ENCODE data around the gene TIPARP.
A peak's percentile ranks its signal among the peaks of the same experiment; 100 is the strongest.

Gene TIPARP

DNA sequence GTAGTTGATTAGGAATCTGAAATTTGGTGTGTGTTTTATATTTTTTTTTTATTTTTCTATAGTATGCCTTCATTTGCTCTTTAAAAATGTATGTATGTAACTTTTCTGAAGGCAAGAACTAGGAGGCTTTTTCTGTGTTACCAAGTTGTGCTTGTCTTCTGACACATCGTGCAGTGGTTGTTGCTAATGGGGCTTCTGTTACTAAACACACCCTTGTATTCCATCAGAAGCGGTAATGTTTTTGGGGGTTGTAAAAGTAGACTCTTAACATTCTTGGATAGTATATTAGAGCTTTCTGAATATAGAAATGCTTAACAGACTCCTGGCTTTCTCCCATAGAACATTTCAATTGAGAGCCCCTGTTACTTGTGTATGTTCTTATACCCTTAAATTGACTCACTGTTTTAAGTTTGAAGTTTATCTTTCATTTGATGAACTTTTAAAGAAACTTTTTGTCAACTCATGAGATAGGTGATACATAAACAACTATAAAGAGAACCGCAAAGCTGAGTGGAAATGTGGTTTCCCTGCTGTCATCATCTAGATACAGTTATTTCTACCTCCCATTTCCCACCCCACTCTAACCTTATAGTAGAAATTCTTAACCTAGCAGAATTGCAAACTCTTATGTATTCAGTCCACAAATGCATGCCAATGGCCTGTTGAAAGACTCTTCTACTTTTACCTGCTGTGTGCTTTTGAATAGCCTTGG, 2.5 kb downstream of the TIPARP start:
- no peak for DNase-seq

DNA sequence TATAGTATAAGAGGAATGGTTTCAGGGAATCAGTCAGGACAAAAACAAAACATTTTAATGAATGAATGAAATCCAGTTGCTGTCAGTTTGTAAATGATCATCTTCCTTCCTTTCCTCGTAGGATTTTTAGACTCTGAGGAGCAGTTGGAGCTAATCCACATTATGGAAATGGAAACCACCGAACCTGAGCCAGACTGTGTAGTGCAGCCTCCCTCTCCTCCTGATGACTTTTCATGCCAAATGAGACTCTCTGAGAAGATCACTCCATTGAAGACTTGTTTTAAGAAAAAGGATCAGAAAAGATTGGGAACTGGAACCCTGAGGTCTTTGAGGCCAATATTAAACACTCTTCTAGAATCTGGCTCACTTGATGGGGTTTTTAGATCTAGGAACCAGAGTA, 3.1 kb downstream of the TIPARP start:
- DNase-seq = no peak

DNA sequence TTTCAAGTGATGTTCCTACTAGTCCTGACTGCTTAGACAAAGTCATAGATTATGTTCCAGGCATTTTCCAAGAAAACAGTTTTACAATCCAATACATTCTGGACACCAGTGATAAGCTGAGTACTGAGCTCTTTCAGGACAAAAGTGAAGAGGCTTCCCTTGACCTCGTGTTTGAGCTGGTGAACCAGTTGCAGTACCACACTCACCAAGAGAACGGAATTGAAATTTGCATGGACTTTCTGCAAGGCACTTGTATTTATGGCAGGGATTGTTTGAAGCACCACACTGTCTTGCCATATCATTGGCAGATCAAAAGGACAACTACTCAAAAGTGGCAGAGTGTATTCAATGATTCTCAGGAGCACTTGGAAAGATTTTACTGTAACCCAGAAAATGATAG, 3.8 kb downstream of the TIPARP start:
- DNase-seq = no peak

DNA sequence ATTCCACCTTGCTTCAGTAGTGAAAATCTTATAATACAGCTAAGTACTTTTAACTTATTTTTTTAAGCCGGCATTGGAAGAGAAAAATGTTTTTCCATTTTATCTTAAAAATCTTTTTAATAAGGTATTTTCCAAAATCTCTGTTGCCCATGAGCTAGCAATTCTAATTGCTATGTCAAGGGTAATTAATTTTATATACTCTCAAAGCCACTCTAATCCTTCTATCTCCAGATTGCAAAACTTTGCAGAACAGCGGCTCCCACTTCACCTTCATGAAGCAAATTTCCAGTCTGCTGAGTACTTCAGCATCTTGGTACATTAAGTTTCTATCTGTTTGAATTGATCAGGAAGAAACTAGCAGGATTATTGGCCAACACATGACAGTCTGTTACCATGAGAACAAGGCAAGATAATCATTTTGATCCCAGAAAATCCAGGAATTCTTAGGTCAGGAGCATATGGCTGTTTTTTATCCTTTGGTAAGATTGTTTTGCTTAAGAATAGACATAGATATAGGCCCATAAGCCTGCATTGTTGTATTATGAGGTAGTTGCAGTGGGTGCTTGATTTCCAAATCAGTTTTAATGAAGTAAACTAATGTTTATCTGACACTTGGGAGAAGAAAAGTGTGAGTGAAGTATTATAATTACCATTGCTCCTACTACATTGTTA, 6.0 kb downstream of the TIPARP start:
- no peak for DNase-seq

DNA sequence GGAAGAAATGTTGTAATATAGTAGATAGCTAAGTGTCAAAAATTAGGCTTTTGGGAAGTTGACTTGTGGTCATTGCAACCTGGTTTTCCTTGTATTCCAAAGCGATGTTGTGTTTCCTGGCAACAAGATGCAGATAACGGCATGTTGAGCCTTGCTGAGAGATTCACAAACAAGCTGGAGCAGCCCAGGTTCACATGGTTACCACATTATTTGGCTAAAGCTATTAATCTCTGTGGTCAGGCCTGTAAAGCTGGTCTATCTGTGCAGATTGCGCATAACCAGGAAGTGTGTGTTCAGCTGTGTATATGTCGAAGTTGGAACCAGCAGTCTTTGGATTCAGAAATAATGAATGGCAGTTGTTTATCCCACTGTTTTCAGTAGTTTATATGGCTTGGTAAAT, 6.6 kb downstream of the TIPARP start:
- peak; percentile 91 to 97 for DNase-seq

DNA sequence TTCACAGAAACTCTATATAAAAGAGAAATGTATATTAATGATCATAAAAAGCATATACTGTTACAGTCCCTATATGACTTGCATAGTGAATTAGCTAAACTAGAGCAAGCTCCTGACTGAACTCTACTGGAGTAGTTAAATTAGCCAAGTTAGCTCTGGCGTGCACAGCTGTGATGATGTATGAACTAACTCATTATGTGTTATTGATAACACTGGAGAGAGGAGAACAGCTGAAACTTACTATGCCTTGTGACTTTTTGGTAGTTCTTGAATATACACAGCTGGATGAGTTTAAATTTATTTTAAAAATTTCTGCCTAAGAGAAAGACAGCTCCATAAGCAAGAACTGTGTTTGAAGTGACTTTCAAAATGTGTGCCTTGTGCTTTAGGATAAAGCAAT, 8.1 kb downstream of the TIPARP start:
- no peak for DNase-seq

DNA sequence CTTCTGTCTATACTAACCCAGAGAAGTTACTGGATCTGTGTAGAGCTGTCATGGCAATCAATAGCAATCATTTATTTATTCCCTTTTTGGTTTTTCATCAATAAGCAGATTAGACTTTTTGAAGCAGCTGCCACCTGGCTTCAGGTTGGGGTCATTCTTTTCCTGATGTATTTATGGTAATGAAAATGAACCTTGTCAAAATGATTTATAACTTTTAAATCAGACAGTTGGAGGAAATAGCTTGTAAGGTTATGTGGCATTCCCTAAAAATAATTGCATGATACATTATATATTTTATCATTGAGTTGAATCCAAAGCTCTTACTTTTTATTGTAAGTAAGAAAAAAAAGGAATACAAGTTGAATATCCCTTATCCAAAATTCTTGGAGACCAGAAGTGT, 8.6 kb downstream of the TIPARP start:
- DNase-seq = no peak

DNA sequence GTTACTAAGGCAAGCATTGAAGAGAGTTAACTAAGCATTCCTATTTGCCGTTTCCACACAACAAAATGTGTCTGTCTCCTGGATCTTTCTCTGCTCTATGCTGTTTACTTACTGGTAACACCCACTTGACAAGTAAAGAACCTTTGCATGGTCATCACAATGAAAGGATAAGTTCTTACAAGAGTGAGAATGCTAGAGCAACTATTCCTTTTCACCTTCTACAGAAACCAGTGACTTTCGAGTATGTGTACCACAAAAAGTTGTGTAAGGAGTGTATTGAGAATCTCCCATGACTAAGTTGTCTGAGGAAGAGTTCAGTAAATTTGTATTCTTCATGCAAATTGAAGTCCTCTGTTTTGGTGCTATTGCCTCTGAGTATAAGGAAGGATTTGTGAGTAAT, 10.8 kb downstream of the TIPARP start:
- DNase-seq = peak; percentile 23 to 33

DNA sequence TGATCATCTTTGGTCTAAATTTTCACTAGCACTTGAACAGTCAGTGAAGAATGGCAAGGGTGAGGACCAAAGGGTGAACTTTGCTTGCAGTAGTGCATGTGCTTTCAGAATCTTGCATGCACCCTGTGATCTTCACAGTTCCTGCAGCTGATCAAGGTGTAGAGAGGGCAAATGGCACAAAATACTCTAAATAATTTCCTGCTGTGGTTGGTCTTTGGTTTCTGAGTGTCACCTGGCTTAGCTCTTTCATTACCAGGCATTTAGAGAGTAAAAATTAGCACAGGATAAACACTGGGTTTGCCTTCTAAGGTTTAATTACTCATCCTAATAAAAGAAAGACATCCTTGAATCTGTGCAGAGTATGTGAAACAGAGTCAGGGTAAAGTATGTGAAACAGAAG, 11.4 kb downstream of the TIPARP start:
- DNase-seq = no peak

DNA sequence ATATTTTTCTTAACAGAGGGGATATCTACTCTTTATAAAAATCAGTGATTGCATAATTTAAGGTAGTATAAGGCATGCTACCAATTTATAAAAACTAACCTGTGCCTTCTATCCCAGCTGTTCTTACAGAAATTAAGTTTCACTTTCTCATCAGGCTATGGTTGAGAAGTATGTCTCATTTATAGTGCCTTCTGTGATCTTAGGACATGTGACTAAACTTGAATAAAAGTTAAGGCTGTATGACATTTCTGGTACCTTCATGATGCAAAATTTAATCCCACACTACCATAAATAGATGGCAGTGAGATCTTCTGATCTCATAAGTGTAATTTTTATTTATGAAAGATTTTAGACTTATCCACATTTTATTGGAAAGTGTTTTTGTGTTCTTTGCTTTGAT, 12.6 kb downstream of the TIPARP start:
- no peak for DNase-seq

DNA sequence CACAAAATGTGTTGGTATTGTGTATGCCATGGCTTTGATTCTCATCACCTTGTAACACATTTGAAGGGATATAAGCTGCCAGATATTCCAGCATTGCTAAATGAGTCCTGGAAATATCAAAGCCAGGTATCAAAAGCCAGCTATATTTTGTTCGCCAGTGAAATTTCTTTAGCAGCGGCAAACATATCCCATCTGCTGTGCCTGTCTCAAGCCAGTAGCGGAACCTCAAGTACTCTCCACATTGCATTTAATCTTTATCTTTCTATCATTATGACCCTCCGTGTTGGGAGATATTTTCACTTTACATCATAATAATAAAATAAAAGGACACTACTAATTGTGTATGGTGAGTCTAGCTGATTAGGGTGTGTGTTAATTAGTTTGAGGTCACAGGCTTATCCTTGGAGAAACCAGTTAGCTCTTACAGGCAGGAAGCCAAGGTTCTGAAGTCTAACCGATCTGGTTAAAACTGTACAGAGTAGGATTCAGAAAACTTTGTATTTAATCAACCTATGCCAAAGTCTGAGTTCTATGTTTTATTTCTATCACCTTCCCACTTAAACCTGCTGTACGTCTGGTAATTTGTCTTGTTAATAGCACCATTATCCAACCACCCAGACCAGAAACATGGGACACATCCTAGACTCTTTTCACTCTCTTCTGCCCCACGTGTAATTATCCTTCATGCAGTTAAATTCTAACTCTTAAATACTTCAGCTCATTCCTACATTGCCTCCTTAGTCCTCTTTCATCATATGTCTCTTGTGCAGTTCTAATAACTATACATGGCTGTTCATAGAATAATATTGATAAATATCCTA, 14.5 kb downstream of the TIPARP start:
- DNase-seq = no peak

DNA sequence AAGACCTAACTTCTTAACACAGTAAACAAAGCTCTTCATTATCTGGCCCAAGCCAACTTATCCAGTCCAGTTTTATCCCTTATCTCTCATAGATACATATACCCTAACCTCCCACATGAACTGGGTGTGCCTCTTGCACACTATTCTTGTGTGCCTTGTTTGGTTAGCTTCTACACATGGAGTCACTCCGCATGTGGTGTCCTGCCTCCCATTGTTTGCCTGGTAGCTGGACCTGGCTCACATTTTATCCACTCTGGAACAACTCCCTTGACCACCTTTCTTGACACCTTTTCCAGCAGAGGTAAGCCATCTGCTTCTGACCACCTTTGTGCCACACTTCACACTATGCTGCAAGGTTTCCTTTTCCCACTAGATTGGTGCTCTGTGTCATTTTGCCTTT, 15.2 kb downstream of the TIPARP start:
- no peak for DNase-seq

DNA sequence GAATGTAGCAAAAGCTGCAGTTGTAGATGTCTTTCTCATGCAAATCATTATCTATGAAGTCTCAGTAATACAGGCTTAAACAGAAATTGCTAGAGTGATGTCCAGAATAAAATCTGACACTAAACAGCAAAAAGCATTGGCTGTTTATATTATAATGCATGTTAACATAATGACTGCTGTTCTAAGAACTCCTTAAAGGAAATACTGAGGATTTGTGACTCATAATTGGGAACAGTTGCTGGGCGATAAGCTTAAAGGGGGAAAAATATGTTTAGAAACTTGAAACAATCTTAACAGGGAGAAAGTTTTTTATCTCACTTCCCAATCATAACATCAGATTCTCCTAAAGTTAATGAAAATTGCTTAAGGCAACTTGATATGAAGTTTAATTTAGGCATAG, 17.5 kb downstream of the TIPARP start:
- DNase-seq = no peak

DNA sequence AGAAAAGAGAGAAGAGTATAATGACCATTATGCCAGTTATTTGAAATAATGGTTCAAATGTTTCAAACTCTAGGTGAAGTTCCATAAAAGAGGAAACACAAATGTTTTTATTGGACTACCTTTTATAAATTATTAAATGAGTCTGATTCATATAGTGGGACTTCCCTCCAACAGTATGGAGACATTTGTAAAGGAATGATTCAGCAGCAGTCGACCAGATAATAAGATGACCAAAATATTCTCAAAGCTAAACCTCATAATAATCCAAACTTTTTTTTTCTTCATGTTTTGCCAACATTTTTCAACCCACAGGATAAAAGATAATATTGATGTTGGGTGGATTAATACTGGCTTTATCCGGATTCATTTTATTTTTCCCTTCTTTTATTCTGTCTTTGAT, 18.8 kb downstream of the TIPARP start:
- no peak for DNase-seq

DNA sequence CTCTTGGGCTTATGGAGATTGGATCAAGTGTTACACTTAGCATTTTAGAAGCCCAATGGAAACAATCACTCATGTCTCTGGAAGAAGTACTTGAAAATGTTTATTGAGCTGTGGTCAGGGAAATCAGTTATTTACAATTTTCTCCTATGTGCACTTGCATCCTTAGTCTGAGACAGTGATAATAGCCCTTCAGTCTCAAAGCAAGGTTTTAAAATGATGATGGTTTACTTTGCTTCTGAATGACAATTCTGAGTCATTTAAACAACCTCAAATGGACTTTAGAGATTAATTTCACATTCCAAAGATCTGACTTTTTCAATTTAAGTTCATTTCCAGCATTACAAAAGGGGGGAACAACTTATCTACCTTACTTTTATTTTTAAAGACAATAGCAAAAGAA, 20.1 kb downstream of the TIPARP start:
- no peak for DNase-seq

DNA sequence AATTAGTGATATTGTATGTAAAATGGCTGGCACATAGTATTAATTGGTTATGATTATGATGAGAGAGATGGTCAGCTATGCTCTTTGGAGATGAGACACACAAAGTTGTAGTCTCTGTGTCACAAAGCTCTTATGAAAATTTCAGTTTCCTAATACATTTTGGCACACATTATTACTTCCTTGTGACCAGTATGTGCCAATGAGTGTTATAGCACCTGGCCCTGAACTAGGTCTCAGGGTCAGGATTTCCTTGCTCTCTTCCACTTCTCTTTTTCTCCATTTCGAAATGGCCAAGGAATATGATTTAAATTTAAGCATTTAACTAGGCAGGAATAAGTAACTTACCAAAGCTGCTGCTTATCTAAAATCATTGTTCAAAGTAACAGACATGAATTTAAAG, 28.0 kb downstream of the TIPARP start:
- DNase-seq = peak; percentile 97

DNA sequence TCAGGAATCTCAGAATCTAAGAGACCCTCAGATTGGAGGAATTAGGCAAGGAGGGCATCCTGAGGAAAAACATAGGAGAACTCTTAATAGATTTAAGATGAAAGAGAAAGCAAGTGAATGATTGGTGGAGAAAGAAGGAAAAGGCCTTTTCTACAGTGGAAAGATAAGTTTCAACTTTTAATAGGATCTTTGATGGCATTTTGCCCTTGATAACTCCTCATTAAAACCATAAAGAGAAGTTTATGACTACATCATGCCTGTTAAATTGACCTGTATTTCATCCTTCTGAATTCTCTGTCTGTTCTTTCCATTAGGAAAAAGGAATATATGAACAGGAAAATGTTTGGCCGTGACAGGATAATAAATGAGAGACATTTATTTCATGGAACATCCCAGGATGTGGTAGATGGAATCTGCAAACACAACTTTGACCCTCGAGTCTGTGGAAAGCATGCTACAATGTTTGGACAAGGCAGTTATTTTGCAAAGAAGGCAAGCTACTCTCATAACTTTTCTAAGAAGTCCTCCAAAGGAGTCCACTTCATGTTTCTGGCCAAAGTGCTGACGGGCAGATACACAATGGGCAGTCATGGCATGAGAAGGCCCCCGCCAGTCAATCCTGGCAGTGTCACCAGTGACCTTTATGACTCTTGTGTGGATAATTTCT, 30.1 kb downstream of the TIPARP start:
- no peak for DNase-seq

DNA sequence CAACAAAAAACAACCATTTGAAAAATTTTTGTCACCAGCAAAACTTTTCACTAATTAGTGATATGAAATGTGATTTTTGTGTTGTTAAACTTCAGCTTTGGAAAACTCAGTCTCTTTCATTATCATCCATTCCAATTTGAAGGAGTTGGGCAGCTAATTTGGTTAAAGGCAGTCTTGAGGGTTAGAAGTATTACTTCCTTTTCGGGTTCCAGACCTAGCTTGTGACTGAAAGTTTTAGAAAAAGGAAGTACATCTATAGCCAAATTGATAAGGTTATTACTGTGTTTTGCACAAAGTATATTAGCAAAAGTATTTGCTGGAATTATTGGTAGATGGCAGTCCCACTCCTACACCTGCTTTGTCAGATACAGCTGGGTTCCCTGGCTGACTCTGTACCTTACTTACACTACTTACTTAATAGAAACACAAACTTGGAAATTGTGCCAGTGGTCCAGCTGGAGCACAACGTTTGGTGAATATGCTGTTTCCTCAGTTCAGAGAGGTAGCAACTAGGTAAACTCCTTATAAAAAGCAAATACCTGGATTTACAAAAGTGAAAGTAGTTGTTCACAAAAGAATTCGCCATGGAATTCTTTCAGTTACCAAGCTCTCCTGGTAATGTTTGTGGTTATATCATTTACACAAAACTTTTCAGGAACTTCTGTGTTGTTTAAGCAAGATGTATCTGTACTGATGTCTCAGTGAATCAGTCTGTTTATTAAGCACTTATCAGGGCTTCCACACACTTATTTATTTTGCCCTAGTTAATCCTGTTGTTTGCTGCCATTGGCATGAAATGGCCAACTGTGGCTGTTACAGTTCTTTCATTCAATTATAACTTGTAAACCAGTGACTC, 31.6 kb downstream of the TIPARP start:
- DNase-seq = peak; percentile 67 to 89

DNA sequence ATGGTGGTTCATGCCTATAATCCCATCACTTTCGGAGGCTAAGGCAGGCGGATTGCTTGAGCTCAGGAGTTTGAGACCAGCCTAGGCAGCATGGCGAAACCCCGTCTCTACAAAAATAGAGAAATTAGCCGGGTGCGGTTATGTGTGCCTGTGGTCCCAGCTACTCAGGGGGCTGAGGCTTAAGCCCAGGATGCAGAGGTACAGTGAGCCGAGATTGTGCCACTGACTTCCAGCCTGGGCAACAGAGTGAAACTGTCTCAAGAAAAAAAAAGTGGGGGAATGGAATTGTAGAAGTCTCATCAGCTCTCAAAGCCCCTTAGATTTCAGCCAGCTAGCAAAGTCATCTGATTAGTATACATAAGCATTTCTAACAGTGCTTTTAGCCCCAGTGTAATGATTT, 33.2 kb downstream of the TIPARP start:
- no peak for DNase-seq

DNA sequence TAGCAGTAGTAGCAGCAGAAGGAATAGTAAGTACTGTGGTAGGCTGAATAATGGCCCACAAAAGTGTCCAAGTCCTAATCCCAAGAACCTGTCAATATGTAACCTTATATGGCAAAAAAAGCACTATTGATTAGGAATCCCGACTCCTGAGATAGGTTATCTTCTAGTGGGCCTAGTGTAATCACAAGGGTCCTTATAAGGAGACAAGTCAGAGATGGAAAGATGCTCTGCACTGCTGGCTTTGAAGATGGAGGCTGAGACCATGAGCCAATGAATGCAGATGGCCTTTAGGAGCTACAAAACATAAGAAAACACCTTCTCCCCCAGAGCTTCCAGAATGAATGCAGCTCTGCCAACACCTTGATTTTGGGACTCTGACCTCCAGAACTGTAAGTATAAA, 36.0 kb downstream of the TIPARP start:
- DNase-seq = no peak

DNA sequence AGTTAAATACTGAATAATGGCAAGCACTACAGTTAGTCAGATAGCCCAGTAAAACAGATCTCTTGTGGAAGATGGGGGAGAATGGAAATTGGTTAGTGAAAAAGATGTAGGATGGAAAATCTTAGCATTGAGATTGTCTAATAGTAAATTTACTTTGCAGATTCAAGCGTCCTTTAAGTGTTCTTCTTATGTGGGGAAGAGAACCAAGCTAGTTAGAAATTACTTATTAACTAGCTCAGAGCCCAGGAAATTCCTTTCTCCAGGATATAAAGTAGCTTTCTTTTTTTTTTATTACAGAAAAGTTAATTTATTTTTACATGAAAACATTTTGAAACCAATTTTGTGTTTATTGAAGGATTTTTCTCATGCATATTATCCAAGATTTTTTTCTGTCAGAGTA, 36.7 kb downstream of the TIPARP start:
- DNase-seq = no peak

DNA sequence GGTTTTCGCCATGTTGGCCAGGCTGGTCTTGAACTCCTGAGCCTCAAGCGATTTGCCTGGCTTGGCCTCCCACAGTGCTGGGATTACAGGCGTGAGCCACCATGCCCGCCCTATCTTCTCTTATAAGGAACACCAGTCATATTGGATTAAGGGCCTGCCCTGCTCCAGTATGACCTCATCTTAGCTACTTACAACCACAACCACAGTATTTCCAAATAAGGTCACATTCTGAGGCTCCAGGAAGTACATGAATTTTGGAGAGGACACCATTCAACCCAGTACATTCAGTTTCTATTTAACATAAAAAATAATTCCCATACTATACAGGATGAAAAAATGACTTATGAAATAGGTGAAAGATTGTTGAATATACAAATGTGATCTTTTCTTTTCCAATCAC, 37.6 kb downstream of the TIPARP start:
- DNase-seq = peak in 1 of 2 experiments; percentile 17
